CD4-positive, alpha-beta T cell treated with Interleukin-4 for 1 hour (primary cell): ENCODE measurements around the gene RHOJ.
"Not testable (repeated sequence)": the region's sequence is repeated elsewhere in the genome, so short reads cannot be mapped to it uniquely, and the experiment has no call there.

Experiments
- DNase-seq, 2 donors: peaks; one replicate each; pipeline ENCODE4 v3.0.0-alpha.2; 2020 to 2022

Gene RHOJ

GRCh38 chr14:63300854-63301253 lies 96.6 kb downstream of the RHOJ start:
- no peak for DNase-seq

- no peak for DNase-seq
Measured at GRCh38 chr14:63301891-63302534, 97.8 kb downstream of the RHOJ start.

GRCh38 chr14:63304429-63304828 lies 100.2 kb downstream of the RHOJ start:
- DNase-seq = not testable (repeated sequence)

- DNase-seq = no peak
Measured at GRCh38 chr14:63308723-63309317, 104.6 kb downstream of the RHOJ start.

- no peak for DNase-seq
Measured at GRCh38 chr14:63318835-63319234, 114.6 kb downstream of the RHOJ start, which contains the start of gene GPHB5. Gene GPHB5, minus strand, starts transcription at chr14:63318935. Its CDS starts 1,086 bp downstream, at chr14:63317849.

- no peak for DNase-seq
Measured at GRCh38 chr14:63322472-63322871, 118.2 kb downstream of the RHOJ start.

GRCh38 chr14:63322897-63323573 lies 118.8 kb downstream of the RHOJ start:
- DNase-seq = no peak

- DNase-seq = no peak
Measured at GRCh38 chr14:63326840-63327239, 122.6 kb downstream of the RHOJ start.

GRCh38 chr14:63328787-63329737 lies 124.8 kb downstream of the RHOJ start:
- no peak for DNase-seq

GRCh38 chr14:63342371-63342770 lies 138.1 kb downstream of the RHOJ start:
- no peak for DNase-seq
